HG03066 (cell line): Measurements from ENCODE around the gene ALG11.
"Not testable (repeated sequence)": the region's sequence is repeated elsewhere in the genome, so short reads cannot be mapped to it uniquely, and the experiment has no call there.

Source experiments
- ATAC-seq: cut with Tn5 transposase; IDR thresholded peaks from one replicate; pipeline ENCODE4 v1.9.1; 2021; ENCODE audit warnings: low read depth; ENCODE audit not compliant: unreplicated experiment

The ALG11 gene

GRCh38 chr13:52025475-52026245 is 13.5 kb downstream of the ALG11 start:
- ATAC-seq, result no peak

- no peak for ATAC-seq
These were observed 14.0 kb downstream of the ALG11 start for GRCh38 chr13:52026246-52026626.

- ATAC-seq, result no peak
These were observed 15.6 kb downstream of the ALG11 start for GRCh38 chr13:52027832-52028231.

GRCh38 chr13:52029569-52029968 is 17.4 kb downstream of the ALG11 start:
- no peak for ATAC-seq

- not testable (repeated sequence) for ATAC-seq
These were observed 18.2 kb downstream of the ALG11 start for GRCh38 chr13:52030401-52030800.

- no peak for ATAC-seq
These were observed 20.8 kb downstream of the ALG11 start for GRCh38 chr13:52033039-52033438.

- no peak for ATAC-seq
These were observed 22.5 kb downstream of the ALG11 start for GRCh38 chr13:52034616-52035226.

GRCh38 chr13:52036037-52036436 is 23.8 kb downstream of the ALG11 start:
- ATAC-seq, result no peak

- no peak for ATAC-seq
These were observed 31.5 kb downstream of the ALG11 start for GRCh38 chr13:52043675-52044074.

- ATAC-seq, result no peak
These were observed 35.3 kb downstream of the ALG11 start for GRCh38 chr13:52047463-52047862.

GRCh38 chr13:52048516-52048915 is 36.3 kb downstream of the ALG11 start:
- ATAC-seq, result no peak

GRCh38 chr13:52051400-52051799 is 39.2 kb downstream of the ALG11 start:
- no peak for ATAC-seq

GRCh38 chr13:52053460-52053859 is 41.3 kb downstream of the ALG11 start:
- ATAC-seq, result no peak

GRCh38 chr13:52061064-52061463 is 48.9 kb downstream of the ALG11 start:
- not testable (repeated sequence) for ATAC-seq

GRCh38 chr13:52061587-52061986 is 49.4 kb downstream of the ALG11 start:
- no peak for ATAC-seq

- ATAC-seq, result no peak
These were observed 55.0 kb downstream of the ALG11 start for GRCh38 chr13:52067237-52067636.

GRCh38 chr13:52070929-52071523 is 58.8 kb downstream of the ALG11 start:
- no peak for ATAC-seq
